Heart left ventricle (tissue), 13 donors: ENCODE data around the gene ZNF664.

Experiments
- POLR2A ChIP-seq, 2 donors: fragments of 450-650 bp; IDR thresholded peaks; one replicate each; pipeline ENCODE4 v1.6.1; 2017; ENCODE audit warnings: antibody characterized with exemption in 2 of 2, mild to moderate bottlenecking in 2 of 2, moderate library complexity in 2 of 2
- TF ChIP-seq, protein P1 (sequence below), 12 donors: fragments of 200-600 bp; sonication (generic) in 4 of 12; IDR thresholded peaks; one replicate each; pipeline versions ENCODE4 v1.5.0 to v1.8.0; 2018 to 2022; ENCODE audit warnings: antibody characterized with exemption in 12 of 12, mild to moderate bottlenecking in 5 of 12
- donor health status: ischemic (EF 13 %, LVEDD 7.1; RV severe dilation, severe dysfunction).
- donor health status: DM: no; HTN: yes; CAD: no.
- donor health status: DM: no; HTN: no; CAD: no.
- donor health status: ischemic (EF 25% LVEDD 6.9; RV normal size, moderate dysfunction).
- donor health status: ischemic (EF 25% LVEDD 5.7; RV mildly dilated, moderate dysfunction).
- donor health status: ischemic (EF 35%, LVEDD 5.7; RV mildly dilated, moderate dysfunction).
- donor health status: nonischemic (EF 11% LVEDD 7.7; RV severe dilation, severe dysfunction).
- donor health status: DM: yes; HTN: yes; CAD: no.
- donor health status: PGD.
- donor health status: ischemic (EF 29% LVEDD 5.4; RV normal size, mild dysfunction).
- donor health status: nonischemic (EF 23%, LVEDD 6.1; RV moderate dilation, normal function).

DNA sequence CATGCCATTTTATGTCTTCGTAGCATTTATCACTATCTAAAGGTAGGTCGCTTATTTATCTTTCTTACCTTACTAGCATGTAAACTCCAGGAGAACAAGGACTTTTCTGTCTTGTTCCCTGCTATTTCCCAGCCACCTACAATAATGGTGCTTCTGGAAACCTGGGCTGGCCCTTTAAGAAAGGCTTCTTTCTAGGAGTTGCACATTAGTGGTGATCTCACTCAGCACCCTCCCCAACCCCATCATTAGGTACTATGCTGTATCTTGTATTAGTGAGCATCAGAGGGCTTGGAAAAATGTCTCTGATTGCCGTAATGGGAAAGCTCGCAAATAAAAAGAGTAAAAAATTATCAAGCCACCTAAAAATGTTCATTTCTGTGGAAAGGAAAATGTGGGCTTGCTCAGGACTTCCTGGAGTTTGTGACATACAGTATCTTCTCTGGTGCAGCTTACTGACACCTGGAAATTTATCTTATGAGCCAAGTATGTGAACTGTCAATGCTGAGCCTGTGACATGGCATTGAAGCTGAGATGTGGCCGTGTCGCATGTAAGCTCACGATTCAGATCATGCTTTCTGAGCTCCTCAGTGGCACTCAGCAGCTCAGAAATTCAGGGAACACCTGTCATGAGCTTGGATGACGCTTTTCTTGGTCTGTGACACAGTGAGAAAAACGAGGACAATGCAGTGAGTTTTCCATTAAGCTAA lies 12.8 kb upstream of the ZNF664 start:
- TF ChIP-seq POLR2A (IDR thresholded peaks at IDR 0.05): no peak
- TF ChIP-seq, protein P1, sequence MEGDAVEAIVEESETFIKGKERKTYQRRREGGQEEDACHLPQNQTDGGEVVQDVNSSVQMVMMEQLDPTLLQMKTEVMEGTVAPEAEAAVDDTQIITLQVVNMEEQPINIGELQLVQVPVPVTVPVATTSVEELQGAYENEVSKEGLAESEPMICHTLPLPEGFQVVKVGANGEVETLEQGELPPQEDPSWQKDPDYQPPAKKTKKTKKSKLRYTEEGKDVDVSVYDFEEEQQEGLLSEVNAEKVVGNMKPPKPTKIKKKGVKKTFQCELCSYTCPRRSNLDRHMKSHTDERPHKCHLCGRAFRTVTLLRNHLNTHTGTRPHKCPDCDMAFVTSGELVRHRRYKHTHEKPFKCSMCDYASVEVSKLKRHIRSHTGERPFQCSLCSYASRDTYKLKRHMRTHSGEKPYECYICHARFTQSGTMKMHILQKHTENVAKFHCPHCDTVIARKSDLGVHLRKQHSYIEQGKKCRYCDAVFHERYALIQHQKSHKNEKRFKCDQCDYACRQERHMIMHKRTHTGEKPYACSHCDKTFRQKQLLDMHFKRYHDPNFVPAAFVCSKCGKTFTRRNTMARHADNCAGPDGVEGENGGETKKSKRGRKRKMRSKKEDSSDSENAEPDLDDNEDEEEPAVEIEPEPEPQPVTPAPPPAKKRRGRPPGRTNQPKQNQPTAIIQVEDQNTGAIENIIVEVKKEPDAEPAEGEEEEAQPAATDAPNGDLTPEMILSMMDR (IDR thresholded peaks at IDR 0.05): no peak
